ENCODE measurements around the gene CNMD. TPM values are rescaled to one million over a fixed set of nuclear protein-coding genes. Genes with fewer than 3 reads are reported as not detected.

The CNMD gene
- total RNA-seq, 1 experiment from 2014 or later = 2.6 TPM

GRCh38 chr13:52775511-52775910 lies 35.9 kb upstream of the CNMD start:
- DNase-seq (ENCODE audit: low spot score) = no peak
- Histone ChIP-seq H3K4me1 (ENCODE audit: insufficient read depth, low read length, poor library complexity, severe bottlenecking) (no peaks in the 10 kb centered on the region), H3K27me3 (replicated peaks; ENCODE audit: insufficient read depth, low read depth, low read length, poor library complexity) (no peaks in the 10 kb centered on the region), H3K9me3 (ENCODE audit: low read depth, low read length, poor library complexity, severe bottlenecking) (no peaks in the 10 kb centered on the region), H3K4me3 (ENCODE audit: low read depth, low read length, poor library complexity, severe bottlenecking) (no peak overlapping the region), H3K27ac (ENCODE audit: low read depth, low read length, poor library complexity, severe bottlenecking) (no peak overlapping the region), H3K36me3 (ENCODE audit: insufficient read depth, low read length, poor library complexity, severe bottlenecking) (no peaks in the 10 kb centered on the region)
- no TSS peak for BruUV-seq (replicated peaks)
- CTCF ChIA-PET = no interaction called here
- intact Hi-C loops (cut with micrococcal nuclease; ENCODE audit: unreplicated experiment) = no loop called here
- POLR2A ChIA-PET (ENCODE audit: low non-redundant PET) = no interaction called here
- TF ChIP-seq EZH2 (IDR thresholded peaks at IDR 0.05; ENCODE audit: borderline replicate concordance, low read depth, low read length, poor library complexity, severe bottlenecking) = no peak
- no peak for TF ChIP-seq CTCF (conservative IDR thresholded peaks at IDR 0.05; ENCODE audit: low read depth, low read length)

DNA sequence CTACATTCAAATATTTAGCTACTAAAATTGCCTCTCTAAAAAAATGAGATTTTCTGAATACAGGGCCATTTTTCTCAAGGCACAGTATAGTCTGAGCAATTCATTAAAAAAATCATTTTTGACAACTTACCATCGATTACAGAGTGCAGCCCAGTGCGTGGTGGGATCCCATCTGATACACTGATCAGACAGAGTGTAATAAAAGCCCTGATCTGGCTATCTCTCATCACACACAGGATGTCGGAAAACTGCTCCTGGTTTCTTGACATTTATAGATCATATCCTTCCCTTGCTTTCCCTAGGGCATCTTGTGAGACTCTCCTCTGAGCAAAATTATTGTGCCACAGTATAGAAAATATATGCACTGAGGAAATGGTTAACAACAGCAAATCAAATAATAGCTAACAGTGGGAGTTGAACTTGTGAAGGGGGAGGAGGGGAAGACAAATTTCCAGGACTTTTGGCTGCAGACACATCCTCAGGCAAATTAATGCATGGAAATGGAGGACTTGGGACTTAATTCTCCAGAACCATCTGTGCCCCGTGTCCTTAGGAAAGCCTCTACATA lies 28.4 kb upstream of the CNMD start:
- CTCF ChIA-PET = no interaction called here
- BruUV-seq (replicated peaks) = no TSS peak

GRCh38 chr13:52765611-52766390 lies 26.2 kb upstream of the CNMD start:
- ChIA-PET CTCF (no interaction called here), POLR2A (ENCODE audit: low non-redundant PET) (interaction anchor here (0.7 kb wide), 1 partner anchor 11 kb away, joined by 4 read pairs; no protein-coding TSS in a partner anchor)
- Histone ChIP-seq H3K27ac (ENCODE audit: low read depth, low read length, poor library complexity, severe bottlenecking) (no peak overlapping the region), H3K9me3 (ENCODE audit: low read depth, low read length, poor library complexity, severe bottlenecking) (no peaks in the 10 kb centered on the region), H3K36me3 (ENCODE audit: insufficient read depth, low read length, poor library complexity, severe bottlenecking) (no peaks in the 10 kb centered on the region), H3K27me3 (replicated peaks; ENCODE audit: insufficient read depth, low read depth, low read length, poor library complexity) (no peaks in the 10 kb centered on the region), H3K4me3 (ENCODE audit: low read depth, low read length, poor library complexity, severe bottlenecking) (no peak overlapping the region), H3K4me1 (ENCODE audit: insufficient read depth, low read length, poor library complexity, severe bottlenecking) (peaks cover 4% of the 10 kb centered on the region)
- BruUV-seq (replicated peaks) = no TSS peak
- no peak for DNase-seq (ENCODE audit: low spot score)
- no peak for TF ChIP-seq EZH2 (IDR thresholded peaks at IDR 0.05; ENCODE audit: borderline replicate concordance, low read depth, low read length, poor library complexity, severe bottlenecking)
- no peak for TF ChIP-seq CTCF (conservative IDR thresholded peaks at IDR 0.05; ENCODE audit: low read depth, low read length)
- intact Hi-C loops (cut with micrococcal nuclease; ENCODE audit: unreplicated experiment) = no loop called here

More for the DNA sequence above, 28.4 kb upstream of the CNMD start:
- Histone ChIP-seq H3K4me3 (ENCODE audit: low read depth, low read length, poor library complexity, severe bottlenecking) (no peak overlapping the region), H3K4me1 (ENCODE audit: insufficient read depth, low read length, poor library complexity, severe bottlenecking) (peaks cover 4% of the 10 kb centered on the region), H3K27ac (ENCODE audit: low read depth, low read length, poor library complexity, severe bottlenecking) (no peak overlapping the region), H3K27me3 (replicated peaks; ENCODE audit: insufficient read depth, low read depth, low read length, poor library complexity) (no peaks in the 10 kb centered on the region), H3K9me3 (ENCODE audit: low read depth, low read length, poor library complexity, severe bottlenecking) (no peaks in the 10 kb centered on the region), H3K36me3 (ENCODE audit: insufficient read depth, low read length, poor library complexity, severe bottlenecking) (no peaks in the 10 kb centered on the region)
- intact Hi-C loops (cut with micrococcal nuclease; ENCODE audit: unreplicated experiment) = no loop called here
- peak; percentile 26 for DNase-seq (ENCODE audit: low spot score)
- TF ChIP-seq CTCF (conservative IDR thresholded peaks at IDR 0.05; ENCODE audit: low read depth, low read length) = no peak
- TF ChIP-seq EZH2 (IDR thresholded peaks at IDR 0.05; ENCODE audit: borderline replicate concordance, low read depth, low read length, poor library complexity, severe bottlenecking) = no peak
- POLR2A ChIA-PET (ENCODE audit: low non-redundant PET) = no interaction called here
